Renal cortical epithelial cell (primary cell): Measurements from ENCODE around the gene IL1RAPL1. TPM values are rescaled to one million over a fixed set of nuclear protein-coding genes. Genes with fewer than 3 reads are reported as not detected.

ENCODE experiments used
- DNase-seq: peaks from one replicate; pipeline ENCODE4 v3.0.0-alpha.2; 2011; ENCODE audit warnings: low read depth
- total RNA-seq: library from RNA; depleted of rRNA; stranded (reverse); fragments of >200 nt; gene quantifications from 2 replicates; pipeline ENCODE4 v1.2.3, GENCODE V29; 2014

IL1RAPL1 gene
- total RNA-seq, result 0.05 TPM in 1 of 2 replicates, not detected in the other

- DNase-seq, result peak; percentile 72
These were observed at the start of gene IL1RAPL1 for GRCh38 chrX:28586981-28587551. Gene IL1RAPL1, plus strand, starts transcription at chrX:28587446.

- no peak for DNase-seq
These were observed 44.5 kb upstream of the IL1RAPL1 start for GRCh38 chrX:28542791-28543190.

- DNase-seq, result peak; percentile 28
These were observed 37.4 kb upstream of the IL1RAPL1 start for GRCh38 chrX:28549838-28550237.

- DNase-seq, result no peak
These were observed 36.8 kb upstream of the IL1RAPL1 start for GRCh38 chrX:28550331-28550872.

GRCh38 chrX:28552322-28552721 is 34.9 kb upstream of the IL1RAPL1 start:
- DNase-seq, result no peak

- DNase-seq, result no peak
These were observed 34.1 kb upstream of the IL1RAPL1 start for GRCh38 chrX:28552882-28553829.

- DNase-seq, result no peak
These were observed 11.1 kb upstream of the IL1RAPL1 start for GRCh38 chrX:28576117-28576516.

GRCh38 chrX:28581522-28581921 is 5.7 kb upstream of the IL1RAPL1 start:
- no peak for DNase-seq

- DNase-seq, result no peak
These were observed 4.7 kb upstream of the IL1RAPL1 start for GRCh38 chrX:28582511-28582910.

- no peak for DNase-seq
These were observed 3.2 kb upstream of the IL1RAPL1 start for GRCh38 chrX:28584025-28584424.

GRCh38 chrX:28585767-28586166 is 1.5 kb upstream of the IL1RAPL1 start:
- DNase-seq, result no peak

GRCh38 chrX:28586286-28586685 is 960 bp upstream of the IL1RAPL1 start:
- peak; percentile 9 for DNase-seq

- DNase-seq, result no peak
These were observed 1.8 kb downstream of the IL1RAPL1 start for GRCh38 chrX:28589046-28589445.

- DNase-seq, result no peak
These were observed 3.1 kb downstream of the IL1RAPL1 start for GRCh38 chrX:28590396-28590795.

- DNase-seq, result peak; percentile 15
These were observed 4.3 kb downstream of the IL1RAPL1 start for GRCh38 chrX:28591542-28591941.

- no peak for DNase-seq
These were observed 8.1 kb downstream of the IL1RAPL1 start for GRCh38 chrX:28595346-28595745.

GRCh38 chrX:28599957-28600356 is 12.7 kb downstream of the IL1RAPL1 start:
- DNase-seq, result no peak

- no peak for DNase-seq
These were observed 21.8 kb downstream of the IL1RAPL1 start for GRCh38 chrX:28609003-28609402.

GRCh38 chrX:28609917-28610613 is 22.8 kb downstream of the IL1RAPL1 start:
- DNase-seq, result peak; percentile 8

- DNase-seq, result no peak
These were observed 23.5 kb downstream of the IL1RAPL1 start for GRCh38 chrX:28610746-28611145.

GRCh38 chrX:28613558-28613957 is 26.3 kb downstream of the IL1RAPL1 start:
- DNase-seq, result no peak

- no peak for DNase-seq
These were observed 38.0 kb downstream of the IL1RAPL1 start for GRCh38 chrX:28625223-28625622.
